Esophagus squamous epithelium (tissue), 5 donors: ENCODE measurements around the gene SLC51A. TPM values are rescaled to one million over a fixed set of nuclear protein-coding genes. Genes with fewer than 3 reads are reported as not detected.

Source experiments
- DNase-seq: peaks from one replicate; lab custom pipeline; 2025; lab: John Stamatoyannopoulos, UW
- H3K27ac ChIP-seq, 4 donors: fragments of 200-600 bp; sonication (generic); one replicate each; pipeline ENCODE4 v1.5.1; 2016 to 2019; ENCODE audit warnings: mild to moderate bottlenecking in 1 of 4
- H3K27me3 ChIP-seq, 4 donors: fragments of 200-600 bp; sonication (generic); 1 replicate in 3 of 4; 2 replicates in 1 of 4; pipeline versions ENCODE4 v1.5.1 to v1.6.0; 2017 to 2021; ENCODE audit warnings: antibody characterized with exemption in 1 of 4
- H3K36me3 ChIP-seq, 3 donors: fragments of 200-600 bp; sonication (generic); one replicate each; pipeline ENCODE4 v1.5.1; 2016 to 2019
- H3K4me1 ChIP-seq, 3 donors: fragments of 200-600 bp; sonication (generic); one replicate each; pipeline ENCODE4 v1.5.1; 2017 to 2019
- H3K4me3 ChIP-seq, 4 donors: fragments of 200-600 bp; sonication (generic); 1 replicate in 3 of 4; 2 replicates in 1 of 4; pipeline ENCODE4 v1.5.1; 2016 to 2019; ENCODE audit warnings: mild to moderate bottlenecking in 2 of 4, moderate library complexity in 1 of 4
- H3K9me3 ChIP-seq, 3 donors: fragments of 200-600 bp; sonication (generic); one replicate each; pipeline ENCODE4 v1.5.1; 2016 to 2019
- POLR2A ChIP-seq, 4 donors: fragments of 450-650 bp; IDR thresholded peaks; one replicate each; pipeline ENCODE4 v1.6.1; 2017; ENCODE audit warnings: antibody characterized with exemption in 4 of 4, mild to moderate bottlenecking in 4 of 4, moderate library complexity in 3 of 4
- WGBS, 2 donors: methylation state at CpG; one replicate each; pipeline ENCODE4 v1.1.5; 2018; 5-methylcytosine and 5-hydroxymethylcytosine counted together
- intact Hi-C: fragments of 100-400 bp; cut with DNase I; formaldehyde crosslinking; loops from one replicate; pipeline ENCODE4 v1.15.0; 2022
- total RNA-seq, 4 donors: library from RNA; depleted of rRNA; stranded (reverse); fragments of >200 nt; gene quantifications; one replicate each; pipeline ENCODE4 v1.1.0, GENCODE V29; 2016
- TF ChIP-seq, protein P1 (sequence below), 6 experiments: fragments of 450-650 bp in 4 of 6; fragments of 200-600 bp in 2 of 6; sonication (generic) in 2 of 6; IDR thresholded peaks; one replicate each; pipeline ENCODE4 v1.5.1; 2016 to 2019; ENCODE audit warnings: antibody characterized with exemption in 6 of 6, mild to moderate bottlenecking in 4 of 6, moderate library complexity in 4 of 6
- donor health status: DM: yes; HTN: yes; CAD: no.

SLC51A gene
- total RNA-seq, 4 donors from 2014 or later = 1.1 TPM; not detected in 3

DNA sequence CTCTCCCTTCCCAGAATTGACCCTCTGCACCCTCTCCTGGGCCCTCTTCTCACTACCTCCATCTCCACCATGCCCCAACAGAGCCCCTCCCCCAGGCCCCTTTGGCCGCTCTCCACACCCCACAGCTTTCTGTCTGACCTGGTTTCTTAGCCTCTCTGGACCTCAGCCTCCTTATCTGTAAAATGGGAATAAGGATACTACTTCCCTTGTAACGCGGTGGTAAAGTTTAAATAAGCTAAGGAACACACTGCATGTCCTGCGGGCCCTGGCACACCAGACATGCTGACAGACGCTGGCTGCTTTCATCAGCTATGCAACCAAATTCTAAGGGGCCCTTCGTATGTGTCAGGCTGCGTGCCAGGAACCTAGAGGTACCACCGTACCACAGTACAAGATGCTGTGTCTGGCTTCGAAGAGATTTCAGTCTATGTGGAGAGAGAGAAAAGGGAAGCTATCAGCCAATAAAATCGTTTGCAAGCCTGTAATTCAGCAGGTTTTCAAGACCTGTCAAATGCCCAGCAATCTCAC, 777 bp upstream of the SLC51A start:
- WGBS, 2 donors = 63 to 65% methylated on average over 7 to 10 of the region's 10 CpGs
- peaks cover 0 to 26% (median 0%) of the 10 kb centered on the region in 4 donors for H3K27me3 ChIP-seq

GRCh38 chr3:196216681-196217211, 412 bp downstream of the SLC51A start:
- Histone ChIP-seq H3K4me1 (peaks cover 10 to 38% (median 22%) of the 10 kb centered on the region in 3 donors), H3K9me3 (no peaks in the 10 kb centered on the region), H3K27me3 (peaks cover 0 to 26% (median 0%) of the 10 kb centered on the region in 4 donors), H3K4me3 (peak overlapping the region in 3 of 4 donors; percentile 10 to 46 (median 13)), H3K36me3 (no peaks in the 10 kb centered on the region), H3K27ac (no peak overlapping the region)
- WGBS, 2 donors = no CpG with 5 or more reads among the region's 25 CpGs
- DNase-seq = no peak
- TF ChIP-seq, protein P1, sequence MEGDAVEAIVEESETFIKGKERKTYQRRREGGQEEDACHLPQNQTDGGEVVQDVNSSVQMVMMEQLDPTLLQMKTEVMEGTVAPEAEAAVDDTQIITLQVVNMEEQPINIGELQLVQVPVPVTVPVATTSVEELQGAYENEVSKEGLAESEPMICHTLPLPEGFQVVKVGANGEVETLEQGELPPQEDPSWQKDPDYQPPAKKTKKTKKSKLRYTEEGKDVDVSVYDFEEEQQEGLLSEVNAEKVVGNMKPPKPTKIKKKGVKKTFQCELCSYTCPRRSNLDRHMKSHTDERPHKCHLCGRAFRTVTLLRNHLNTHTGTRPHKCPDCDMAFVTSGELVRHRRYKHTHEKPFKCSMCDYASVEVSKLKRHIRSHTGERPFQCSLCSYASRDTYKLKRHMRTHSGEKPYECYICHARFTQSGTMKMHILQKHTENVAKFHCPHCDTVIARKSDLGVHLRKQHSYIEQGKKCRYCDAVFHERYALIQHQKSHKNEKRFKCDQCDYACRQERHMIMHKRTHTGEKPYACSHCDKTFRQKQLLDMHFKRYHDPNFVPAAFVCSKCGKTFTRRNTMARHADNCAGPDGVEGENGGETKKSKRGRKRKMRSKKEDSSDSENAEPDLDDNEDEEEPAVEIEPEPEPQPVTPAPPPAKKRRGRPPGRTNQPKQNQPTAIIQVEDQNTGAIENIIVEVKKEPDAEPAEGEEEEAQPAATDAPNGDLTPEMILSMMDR (IDR thresholded peaks at IDR 0.05) = no peak
- TF ChIP-seq POLR2A (IDR thresholded peaks at IDR 0.05) = no peak
- intact Hi-C loops = no loop called here

More for the DNA sequence above, 777 bp upstream of the SLC51A start:
- no peaks in the 10 kb centered on the region for H3K9me3 ChIP-seq
- intact Hi-C loops = no loop called here
- H3K4me1 ChIP-seq = peaks cover 10 to 38% (median 22%) of the 10 kb centered on the region in 3 donors
- no peak overlapping the region for H3K27ac ChIP-seq
- H3K36me3 ChIP-seq = no peaks in the 10 kb centered on the region
- TF ChIP-seq, protein P1 (IDR thresholded peaks at IDR 0.05) = no peak
- TF ChIP-seq POLR2A (IDR thresholded peaks at IDR 0.05) = no peak
- no peak overlapping the region for H3K4me3 ChIP-seq
- DNase-seq = no peak

DNA sequence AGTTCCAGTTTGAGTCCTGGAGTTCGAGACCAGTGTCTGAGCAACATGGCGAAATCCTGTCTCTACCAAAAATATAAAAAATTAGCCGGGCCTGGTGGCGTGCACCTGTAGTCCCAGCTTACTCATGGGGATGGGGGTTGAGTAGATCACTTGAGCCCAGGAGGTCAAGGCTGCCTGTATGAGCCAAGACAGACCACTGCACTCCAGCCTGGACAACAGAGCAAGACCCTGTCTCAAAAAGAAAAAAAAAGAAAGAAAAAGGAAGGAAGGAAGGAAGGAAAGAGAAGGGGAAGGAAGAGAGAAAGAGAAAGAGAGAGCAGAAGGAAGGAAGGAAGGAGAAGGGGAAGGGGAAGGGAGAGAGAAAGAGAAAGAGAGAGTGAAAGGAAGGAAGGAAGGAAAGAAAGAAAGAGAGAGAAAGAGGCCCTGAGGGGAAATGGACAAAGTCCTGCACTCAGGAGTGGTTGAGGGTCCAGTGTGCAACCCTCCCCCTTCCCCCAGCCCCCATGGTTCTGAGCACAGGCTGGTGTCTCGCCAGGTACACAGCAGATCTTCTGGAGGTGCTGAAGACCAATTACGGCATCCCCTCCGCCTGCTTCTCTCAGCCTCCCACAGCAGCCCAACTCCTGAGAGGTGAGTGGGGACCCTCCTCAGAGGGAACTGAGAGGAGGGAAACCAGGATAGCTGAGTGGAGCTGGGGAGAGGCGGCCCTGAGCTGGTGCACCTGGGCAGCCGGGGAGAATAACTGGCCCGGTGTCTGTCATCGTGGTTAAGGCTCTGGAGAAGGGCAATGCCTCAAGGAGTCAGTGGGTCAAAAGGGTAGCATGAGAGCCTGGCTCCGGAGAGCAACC, 1.2 kb downstream of the SLC51A start:
- Histone ChIP-seq H3K9me3 (no peaks in the 10 kb centered on the region), H3K36me3 (no peaks in the 10 kb centered on the region), H3K4me3 (no peak overlapping the region), H3K27me3 (peaks cover 0 to 26% (median 0%) of the 10 kb centered on the region in 4 donors), H3K27ac (no peak overlapping the region), H3K4me1 (peaks cover 10 to 38% (median 22%) of the 10 kb centered on the region in 3 donors)
- intact Hi-C loops = no loop called here
- 92 to 97% methylated on average over 7 to 11 of the region's 12 CpGs for WGBS, 2 donors
- TF ChIP-seq, protein P1 (IDR thresholded peaks at IDR 0.05) = no peak
- no peak for TF ChIP-seq POLR2A (IDR thresholded peaks at IDR 0.05)
- DNase-seq = no peak

GRCh38 chr3:196218155-196218712, 1.9 kb downstream of the SLC51A start:
- Histone ChIP-seq H3K27me3 (peaks cover 0 to 26% (median 0%) of the 10 kb centered on the region in 4 donors), H3K4me3 (no peak overlapping the region), H3K27ac (no peak overlapping the region), H3K4me1 (peaks cover 10 to 38% (median 22%) of the 10 kb centered on the region in 3 donors), H3K9me3 (no peaks in the 10 kb centered on the region), H3K36me3 (no peaks in the 10 kb centered on the region)
- no peak for TF ChIP-seq POLR2A (IDR thresholded peaks at IDR 0.05)
- TF ChIP-seq, protein P1 (IDR thresholded peaks at IDR 0.05) = no peak
- intact Hi-C loops = no loop called here
- DNase-seq = no peak
- WGBS, 2 donors = 85 to 91% methylated on average over 10 to 12 of the region's 13 CpGs
